Vagina (tissue), 2 donors: Measurements from ENCODE around the gene KIAA0232. TPM values are rescaled to one million over a fixed set of nuclear protein-coding genes. Genes with fewer than 3 reads are reported as not detected.
A peak's percentile ranks its signal among the peaks of the same experiment; 100 is the strongest.

Experiments used
- DNase-seq, 2 donors: peaks; one replicate each; pipeline ENCODE4 v3.0.0-alpha.2; 2017; ENCODE audit errors: extremely low spot score in 2 of 2
- H3K27ac ChIP-seq: fragments of 200-600 bp; sonication (generic); one replicate; pipeline ENCODE4 v1.5.1; 2019
- H3K27me3 ChIP-seq: fragments of 200-600 bp; sonication (generic); one replicate; pipeline ENCODE4 v1.5.1; 2019
- H3K36me3 ChIP-seq, 2 donors: fragments of 200-600 bp; sonication (generic); one replicate each; pipeline ENCODE4 v1.5.1; 2017 to 2019
- H3K4me1 ChIP-seq: fragments of 200-600 bp; sonication (generic); one replicate; pipeline ENCODE4 v1.5.1; 2019
- H3K4me3 ChIP-seq, 2 donors: fragments of 200-600 bp; sonication (generic); 1 replicate in 1 of 2; 2 replicates in 1 of 2; pipeline ENCODE4 v1.5.1; 2016 to 2019
- H3K9me3 ChIP-seq: fragments of 200-600 bp; sonication (generic); one replicate; pipeline ENCODE4 v1.5.1; 2019
- POLR2A ChIP-seq, 2 donors: fragments of 450-650 bp; IDR thresholded peaks; one replicate each; pipeline ENCODE4 v1.6.1; 2017; ENCODE audit warnings: antibody characterized with exemption in 2 of 2, mild to moderate bottlenecking in 2 of 2, moderate library complexity in 2 of 2
- POLR2AphosphoS5 ChIP-seq, 2 donors: sonication (generic); formaldehyde crosslinking; IDR thresholded peaks; one replicate each; pipeline ENCODE4 v1.9.0; 2017; ENCODE audit warnings: antibody characterized with exemption in 2 of 2, mild to moderate bottlenecking in 2 of 2, low read depth in 1 of 2; ENCODE audit not compliant: insufficient read depth in 1 of 2
- intact Hi-C: fragments of 100-400 bp; cut with DNase I; formaldehyde crosslinking; loops from one replicate; pipeline ENCODE4 v1.15.1; 2023
- total RNA-seq: library from RNA; depleted of rRNA; stranded (reverse); fragments of >200 nt; gene quantifications from one replicate; pipeline ENCODE4 v1.2.3, GENCODE V29; 2016
- TF ChIP-seq, protein P1 (sequence below), 3 experiments: fragments of 450-650 bp in 2 of 3; fragments of 200-600 bp in 1 of 3; sonication (generic) in 1 of 3; IDR thresholded peaks; one replicate each; pipeline ENCODE4 v1.5.1; 2017 to 2019; ENCODE audit warnings: antibody characterized with exemption in 3 of 3, mild to moderate bottlenecking in 2 of 3, moderate library complexity in 2 of 3

The KIAA0232 gene
- total RNA-seq, 1 donor from 2014 or later = 29.0 TPM

DNA sequence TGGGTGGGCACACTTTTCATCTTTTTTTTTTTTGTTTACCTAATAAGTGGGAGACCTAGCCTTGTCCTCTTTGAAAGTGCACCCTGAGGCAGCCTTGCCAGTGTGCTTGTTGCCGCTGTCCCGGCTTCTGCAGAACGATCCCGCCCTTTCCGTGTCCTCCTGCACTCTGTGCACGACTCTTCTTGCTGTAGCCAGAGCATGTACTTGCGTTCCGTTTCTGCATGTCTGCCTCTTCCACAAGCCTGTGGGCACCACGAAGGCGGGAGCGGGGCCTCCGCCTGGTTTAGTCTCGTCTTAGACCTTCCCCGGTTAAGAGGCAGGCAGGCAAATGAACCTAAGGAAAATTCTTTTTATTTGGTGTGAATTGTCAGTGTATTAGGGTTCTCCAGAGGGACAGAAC lies 94.5 kb downstream of the KIAA0232 start:
- Histone ChIP-seq H3K4me1 (peaks cover 4% of the 10 kb centered on the region), H3K9me3 (no peaks in the 10 kb centered on the region), H3K27me3 (no peaks in the 10 kb centered on the region), H3K36me3 (peaks cover 0 to 49% of the 10 kb centered on the region in 2 donors), H3K4me3 (no peak overlapping the region), H3K27ac (no peak overlapping the region)
- intact Hi-C loops = loop anchor here (10.0 kb wide), 1 partner anchor 92 kb away; the partner anchor contains the start of gene KIAA0232
- DNase-seq = peak in 1 of 2 donors; percentile 77
- TF ChIP-seq, protein P1, sequence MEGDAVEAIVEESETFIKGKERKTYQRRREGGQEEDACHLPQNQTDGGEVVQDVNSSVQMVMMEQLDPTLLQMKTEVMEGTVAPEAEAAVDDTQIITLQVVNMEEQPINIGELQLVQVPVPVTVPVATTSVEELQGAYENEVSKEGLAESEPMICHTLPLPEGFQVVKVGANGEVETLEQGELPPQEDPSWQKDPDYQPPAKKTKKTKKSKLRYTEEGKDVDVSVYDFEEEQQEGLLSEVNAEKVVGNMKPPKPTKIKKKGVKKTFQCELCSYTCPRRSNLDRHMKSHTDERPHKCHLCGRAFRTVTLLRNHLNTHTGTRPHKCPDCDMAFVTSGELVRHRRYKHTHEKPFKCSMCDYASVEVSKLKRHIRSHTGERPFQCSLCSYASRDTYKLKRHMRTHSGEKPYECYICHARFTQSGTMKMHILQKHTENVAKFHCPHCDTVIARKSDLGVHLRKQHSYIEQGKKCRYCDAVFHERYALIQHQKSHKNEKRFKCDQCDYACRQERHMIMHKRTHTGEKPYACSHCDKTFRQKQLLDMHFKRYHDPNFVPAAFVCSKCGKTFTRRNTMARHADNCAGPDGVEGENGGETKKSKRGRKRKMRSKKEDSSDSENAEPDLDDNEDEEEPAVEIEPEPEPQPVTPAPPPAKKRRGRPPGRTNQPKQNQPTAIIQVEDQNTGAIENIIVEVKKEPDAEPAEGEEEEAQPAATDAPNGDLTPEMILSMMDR (IDR thresholded peaks at IDR 0.05) = no peak
- TF ChIP-seq POLR2AphosphoS5 (IDR thresholded peaks at IDR 0.05; ENCODE audit: insufficient read depth in 1 of 2, low read depth in 1 of 2) (no peak), POLR2A (IDR thresholded peaks at IDR 0.05) (no peak)

DNA sequence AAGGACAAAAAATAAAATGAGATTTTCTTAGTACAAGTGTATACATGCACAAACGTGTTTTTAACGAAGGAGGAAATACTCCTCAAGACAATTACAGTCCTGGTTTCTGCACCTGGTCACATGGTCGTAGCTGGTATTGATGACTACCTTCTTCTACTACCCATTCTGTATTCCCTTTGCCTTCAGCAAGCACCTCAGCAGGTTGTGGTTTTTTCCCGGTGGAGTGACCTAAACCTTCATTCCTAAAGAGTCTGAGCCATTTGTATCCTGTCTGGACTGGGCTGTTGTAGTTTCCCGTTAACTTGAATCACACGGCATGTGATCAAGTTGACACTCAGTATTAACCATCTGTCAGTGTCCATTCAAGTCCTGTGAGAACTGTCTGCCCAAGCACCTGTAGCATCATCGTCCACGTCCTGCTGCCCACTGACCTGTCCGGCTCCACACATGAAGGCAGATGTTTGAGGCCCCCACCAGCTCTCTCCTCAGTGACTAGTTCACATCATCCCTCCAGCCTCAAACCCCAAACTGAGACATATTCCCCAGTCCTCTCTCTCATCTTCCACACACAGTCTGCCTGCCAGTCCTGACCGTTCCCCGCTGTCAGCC lies 96.0 kb downstream of the KIAA0232 start:
- Histone ChIP-seq H3K27me3 (no peaks in the 10 kb centered on the region), H3K4me3 (no peak overlapping the region), H3K27ac (no peak overlapping the region), H3K9me3 (no peaks in the 10 kb centered on the region), H3K4me1 (peaks cover 4% of the 10 kb centered on the region), H3K36me3 (peaks cover 0 to 56% of the 10 kb centered on the region in 2 donors)
- TF ChIP-seq POLR2AphosphoS5 (IDR thresholded peaks at IDR 0.05; ENCODE audit: insufficient read depth in 1 of 2, low read depth in 1 of 2) (no peak), POLR2A (IDR thresholded peaks at IDR 0.05) (no peak)
- TF ChIP-seq, protein P1 (IDR thresholded peaks at IDR 0.05) = no peak
- DNase-seq = peak in 1 of 2 donors; percentile 69
- intact Hi-C loops = loop anchor here (10.0 kb wide), 1 partner anchor 94 kb away; the partner anchor contains the start of gene KIAA0232

DNA sequence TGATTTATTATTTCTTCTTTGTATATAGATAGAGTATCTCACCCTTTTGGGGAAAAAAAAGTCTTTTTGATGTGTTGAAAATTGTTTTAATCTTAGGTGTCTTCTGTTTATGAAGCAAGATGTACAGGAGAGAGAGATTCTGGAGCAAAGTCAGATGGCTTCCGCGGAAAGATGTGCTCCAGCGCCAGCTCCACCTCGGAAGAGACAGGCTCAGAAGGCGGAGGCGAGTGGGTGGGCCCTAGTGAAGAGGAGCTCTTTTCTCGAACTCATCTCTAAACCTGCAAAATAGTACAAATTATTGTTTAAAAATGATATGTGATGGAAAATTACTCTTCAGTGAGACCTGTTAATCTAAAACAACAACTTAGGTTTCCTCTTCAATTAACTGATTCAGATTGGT lies 98.2 kb downstream of the KIAA0232 start:
- peaks cover 6% of the 10 kb centered on the region for H3K4me1 ChIP-seq
- intact Hi-C loops = no loop called here
- no peaks in the 10 kb centered on the region for H3K9me3 ChIP-seq
- no peak overlapping the region for H3K4me3 ChIP-seq
- no peak overlapping the region for H3K27ac ChIP-seq
- H3K36me3 ChIP-seq = peaks cover 0 to 54% of the 10 kb centered on the region in 2 donors
- TF ChIP-seq, protein P1 (IDR thresholded peaks at IDR 0.05) = no peak
- TF ChIP-seq POLR2AphosphoS5 (IDR thresholded peaks at IDR 0.05; ENCODE audit: insufficient read depth in 1 of 2, low read depth in 1 of 2) (no peak), POLR2A (IDR thresholded peaks at IDR 0.05) (no peak)
- H3K27me3 ChIP-seq = no peaks in the 10 kb centered on the region
- DNase-seq = peak in 1 of 2 donors; percentile 2

DNA sequence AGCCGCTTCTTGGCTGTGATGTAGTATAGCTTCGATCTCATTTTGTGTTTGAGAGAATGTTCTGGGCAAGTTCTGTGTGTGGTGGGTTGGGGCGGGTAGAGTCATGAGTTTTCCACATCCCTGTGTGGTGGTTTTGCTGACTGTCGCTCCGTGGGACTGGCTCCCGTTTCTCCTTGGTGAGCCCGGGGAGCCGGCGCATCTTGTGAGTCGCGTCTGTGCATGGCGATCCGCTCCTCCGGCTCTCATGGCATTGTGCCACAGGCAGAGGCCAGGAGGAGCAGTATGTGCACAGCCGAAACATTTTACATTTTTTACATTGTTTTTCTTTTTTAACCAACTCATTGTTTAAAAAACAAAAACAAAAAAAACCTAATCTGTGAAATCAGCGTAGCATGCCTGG lies 99.4 kb downstream of the KIAA0232 start:
- DNase-seq = peak in 1 of 2 donors; percentile 32
- TF ChIP-seq POLR2A (IDR thresholded peaks at IDR 0.05) = no peak
- TF ChIP-seq, protein P1 (IDR thresholded peaks at IDR 0.05) = no peak
- no peak for TF ChIP-seq POLR2AphosphoS5 (IDR thresholded peaks at IDR 0.05; ENCODE audit: insufficient read depth in 1 of 2, low read depth in 1 of 2)
- H3K9me3 ChIP-seq = no peaks in the 10 kb centered on the region
- no peak overlapping the region for H3K4me3 ChIP-seq
- H3K4me1 ChIP-seq = peaks cover 14% of the 10 kb centered on the region
- intact Hi-C loops = no loop called here
- peaks cover 0 to 50% of the 10 kb centered on the region in 2 donors for H3K36me3 ChIP-seq
- no peak overlapping the region for H3K27ac ChIP-seq
- H3K27me3 ChIP-seq = no peaks in the 10 kb centered on the region

DNA sequence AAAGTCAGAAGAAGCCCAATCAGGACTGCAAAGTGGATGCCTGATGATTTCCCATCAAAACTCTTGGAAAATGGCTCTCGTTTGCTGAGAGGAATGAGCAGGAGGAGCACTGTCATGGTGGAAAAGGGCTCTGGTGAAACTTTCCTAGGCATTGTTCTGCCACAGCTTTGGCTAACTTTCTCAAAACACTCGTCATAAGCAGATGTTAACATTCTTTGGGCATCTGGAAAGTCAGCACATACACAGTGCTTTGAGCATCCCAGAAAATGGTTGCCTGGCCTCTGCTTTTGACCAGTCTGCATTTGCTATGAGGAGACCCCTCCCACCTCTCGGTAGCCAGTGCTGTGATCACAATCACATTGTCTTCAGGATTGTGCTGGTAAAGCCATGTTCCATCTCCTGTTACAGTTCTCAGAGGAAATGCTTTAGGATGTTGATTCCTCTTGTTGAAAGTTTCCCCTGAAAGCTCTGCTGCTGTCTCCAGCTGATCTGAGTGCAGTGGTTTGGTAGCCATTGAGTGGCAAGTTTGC lies 101.9 kb downstream of the KIAA0232 start:
- Histone ChIP-seq H3K36me3 (peaks cover 0 to 37% of the 10 kb centered on the region in 2 donors), H3K27ac (no peak overlapping the region), H3K9me3 (no peaks in the 10 kb centered on the region), H3K27me3 (no peaks in the 10 kb centered on the region), H3K4me3 (no peak overlapping the region), H3K4me1 (peaks cover 14% of the 10 kb centered on the region)
- intact Hi-C loops = no loop called here
- TF ChIP-seq POLR2AphosphoS5 (IDR thresholded peaks at IDR 0.05; ENCODE audit: insufficient read depth in 1 of 2, low read depth in 1 of 2) = no peak
- TF ChIP-seq, protein P1 (IDR thresholded peaks at IDR 0.05) = no peak
- no peak for TF ChIP-seq POLR2A (IDR thresholded peaks at IDR 0.05)
- no peak for DNase-seq
